ENCODE data around the gene SMS. TPM values are rescaled to one million over a fixed set of nuclear protein-coding genes. Genes with fewer than 3 reads are reported as not detected.

The SMS gene
- total RNA-seq, 4 donors from 2014 or later = 44.6 to 74.3 (median 49.1) TPM

- TF ChIP-seq CTCF (IDR thresholded peaks at IDR 0.05; ENCODE audit: low read depth) = no peak
Observed at GRCh38 chrX:21926116-21926515, 14.4 kb upstream of the SMS start.

DNA sequence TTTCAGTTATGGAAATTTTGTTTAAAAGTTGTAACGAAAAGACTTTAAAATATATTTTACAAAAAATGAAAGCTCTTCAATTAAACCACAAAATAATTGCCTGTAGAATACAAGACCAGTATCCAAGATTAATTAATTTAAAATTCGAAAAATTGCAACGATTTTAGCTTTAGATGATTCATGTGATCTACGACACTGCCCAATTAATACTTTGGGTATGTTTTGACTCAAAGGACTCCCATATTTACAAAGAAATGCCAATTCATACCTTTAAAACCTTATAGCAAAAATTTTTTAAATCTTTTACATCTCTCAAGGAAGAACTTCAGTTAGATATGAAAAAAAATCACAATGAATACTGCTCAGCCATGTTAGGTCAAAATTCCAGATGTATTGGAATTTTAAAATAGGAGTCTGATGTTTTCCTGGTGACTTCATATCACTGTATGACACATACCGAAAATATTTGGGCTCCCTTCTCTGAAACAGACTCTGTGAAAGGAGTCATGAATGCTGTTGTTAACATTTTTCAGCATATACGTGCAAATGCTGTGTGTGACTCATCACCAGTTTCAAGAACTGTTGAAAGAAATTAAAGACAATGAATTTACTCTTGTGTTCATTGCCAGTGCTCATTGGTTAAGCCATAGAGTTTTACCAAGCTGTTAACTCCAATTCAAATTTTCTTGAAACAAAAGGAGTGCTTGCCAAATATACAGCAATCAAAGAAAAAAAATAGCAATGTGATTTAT, 13.8 kb upstream of the SMS start:
- TF ChIP-seq CTCF (IDR thresholded peaks at IDR 0.05; ENCODE audit: low read depth) = no peak

DNA sequence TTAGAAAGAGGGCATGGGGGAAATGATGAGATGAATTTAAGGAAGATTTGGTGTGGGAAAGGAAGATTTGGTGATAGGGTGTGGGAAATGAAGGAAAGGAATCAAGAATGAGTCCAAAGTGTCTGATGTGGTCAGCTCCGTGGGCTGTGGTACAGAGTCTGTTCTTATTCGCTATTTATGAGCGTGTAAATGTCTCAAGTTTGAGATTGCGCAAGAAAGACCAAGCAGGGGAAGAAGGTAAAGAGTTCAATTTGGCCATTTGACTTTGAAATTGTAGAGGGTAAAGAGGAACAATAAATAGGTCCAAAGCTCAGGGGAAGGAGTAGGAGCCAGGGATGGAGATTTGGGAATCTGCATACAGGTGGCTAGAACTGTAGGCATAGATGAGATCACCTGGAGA, 11.3 kb upstream of the SMS start:
- TF ChIP-seq CTCF (IDR thresholded peaks at IDR 0.05; ENCODE audit: low read depth) = no peak

GRCh38 chrX:21930986-21931385, 9.5 kb upstream of the SMS start:
- no peak for TF ChIP-seq CTCF (IDR thresholded peaks at IDR 0.05; ENCODE audit: low read depth)

DNA sequence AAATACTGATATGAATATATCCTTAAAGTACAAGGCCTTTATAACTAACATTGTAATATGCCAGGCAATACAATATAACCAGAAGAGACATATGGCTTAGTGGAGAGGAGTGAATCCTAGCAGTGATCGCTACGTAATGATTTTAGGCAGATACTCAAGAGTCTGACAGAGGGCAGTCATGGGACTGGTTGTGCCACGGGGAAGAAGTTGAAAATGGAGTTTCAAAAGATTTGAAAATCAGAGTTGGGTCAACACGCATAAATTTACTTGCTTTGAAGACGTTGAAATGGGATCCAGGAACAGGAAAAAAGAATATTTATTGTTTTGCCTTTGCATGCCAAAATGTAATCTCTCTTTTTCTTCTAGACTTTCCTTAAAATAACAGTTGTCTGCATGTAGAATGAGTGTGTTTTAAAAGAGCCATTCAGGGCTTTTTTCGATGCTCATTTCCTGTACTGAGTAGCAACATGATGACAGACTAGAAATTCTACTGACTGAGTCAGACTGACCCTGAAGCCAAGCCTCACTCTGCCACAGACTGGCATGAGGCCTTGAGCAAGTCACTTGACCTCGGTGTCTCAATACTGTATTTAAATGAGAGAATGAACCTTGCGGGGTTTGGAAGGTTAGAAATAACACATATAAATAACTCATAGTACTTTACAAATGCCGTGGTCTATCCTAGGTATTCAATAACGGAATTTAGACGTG, 8.1 kb upstream of the SMS start:
- no peak for TF ChIP-seq CTCF (IDR thresholded peaks at IDR 0.05; ENCODE audit: low read depth)

DNA sequence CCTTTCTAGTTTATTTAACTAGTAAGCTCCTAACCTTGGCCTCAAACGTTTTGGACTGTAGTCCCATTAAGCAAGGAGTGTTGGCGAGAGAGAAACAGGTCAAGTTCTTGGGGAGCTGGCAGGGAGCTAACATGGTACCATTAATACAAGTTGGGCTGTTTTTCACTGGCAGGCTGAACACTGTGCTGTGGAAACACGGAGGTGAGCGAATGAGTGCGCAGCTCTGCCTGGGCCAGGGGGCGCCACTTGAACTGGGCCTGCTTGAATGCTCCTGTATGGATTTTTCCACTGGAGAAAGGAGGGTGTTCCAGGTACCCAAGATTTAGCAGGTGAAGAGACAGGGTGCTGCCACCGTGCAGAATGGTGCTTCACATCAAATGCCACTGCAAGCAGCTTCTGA, 7.4 kb upstream of the SMS start:
- TF ChIP-seq CTCF (IDR thresholded peaks at IDR 0.05; ENCODE audit: low read depth) = no peak

DNA sequence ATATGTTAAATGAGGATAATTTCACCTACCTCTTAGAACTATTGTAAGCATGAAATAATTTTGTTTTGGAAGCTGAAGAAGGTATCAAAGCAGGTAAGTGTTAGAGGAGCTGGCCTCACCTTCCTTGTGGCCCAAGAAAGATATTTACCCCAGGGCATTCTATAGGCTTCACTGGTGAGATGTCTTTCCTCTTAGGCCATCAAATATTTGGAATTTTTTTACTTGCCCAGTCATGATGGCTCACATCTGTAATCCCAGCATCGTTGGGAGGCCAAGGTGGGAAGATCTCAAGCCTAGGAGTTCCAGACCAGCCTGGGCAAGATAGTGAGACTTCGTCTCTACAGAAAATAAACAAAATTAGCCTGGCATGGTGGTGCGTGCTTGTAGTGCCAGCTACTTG, 6.1 kb upstream of the SMS start:
- no peak for TF ChIP-seq CTCF (IDR thresholded peaks at IDR 0.05; ENCODE audit: low read depth)
